WTC11 (cell line): ENCODE data around the gene VIPR2. TPM values are rescaled to one million over a fixed set of nuclear protein-coding genes. Genes with fewer than 3 reads are reported as not detected.

Source experiments
- ATAC-seq: fragments of 200-7000 bp; cut with Tn5 transposase; 2 replicates; pipeline ENCODE4 v1.10.0; 2021; ENCODE audit warnings: mild to moderate bottlenecking, moderate library complexity
- CTCF ChIA-PET: fragments of 300-600 bp; sonication (Branson Sonifier 250); formaldehyde crosslinking; loops from one replicate; lab custom pipeline; 2021; ENCODE audit warnings: antibody characterized with exemption; lab: Charles Lee
- POLR2A ChIA-PET: fragments of 350-600 bp; sonication (Branson Sonifier 250); formaldehyde crosslinking; loops from one replicate; lab custom pipeline; 2021; ENCODE audit warnings: antibody characterized with exemption; lab: Charles Lee
- DNase-seq: peaks from one replicate; pipeline ENCODE4 v3.0.0; 2021; ENCODE audit warnings: low spot score
- H3K27ac Mint-ChIP-seq: 2 replicates; pipeline ENCODE4 v1.8.0; 2021; ENCODE audit warnings: mixed read lengths
- H3K27me3 Mint-ChIP-seq: 2 replicates; pipeline ENCODE4 v1.8.0; 2021; ENCODE audit warnings: low read depth, mild to moderate bottlenecking, moderate library complexity, mixed read lengths
- H3K36me3 Mint-ChIP-seq: 2 replicates; pipeline ENCODE4 v1.8.0; 2021; ENCODE audit warnings: mixed read lengths
- H3K4me1 Mint-ChIP-seq: 2 replicates; pipeline ENCODE4 v1.8.0; 2022; ENCODE audit warnings: mixed read lengths
- H3K4me3 Mint-ChIP-seq: 2 replicates; pipeline ENCODE4 v1.8.0; 2021; ENCODE audit warnings: mild to moderate bottlenecking, moderate library complexity, mixed read lengths
- H3K9me3 Mint-ChIP-seq: 2 replicates; pipeline ENCODE4 v1.8.0; 2021; ENCODE audit warnings: mixed read lengths
- CREB1 ChIP-seq: sonication (generic); formaldehyde crosslinking; IDR thresholded peaks from 2 replicates; pipeline ENCODE4 v1.8.0; 2023; ENCODE audit warnings: mild to moderate bottlenecking, missing genetic modification reagents
- ETV6 ChIP-seq: sonication (generic); formaldehyde crosslinking; IDR thresholded peaks from 2 replicates; pipeline ENCODE4 v1.8.1; 2022; ENCODE audit warnings: mild to moderate bottlenecking, missing genetic modification reagents
- FOXK1 ChIP-seq: sonication (generic); formaldehyde crosslinking; IDR thresholded peaks from 2 replicates; pipeline ENCODE4 v1.8.0; 2022; ENCODE audit warnings: mild to moderate bottlenecking, moderate library complexity, missing genetic modification reagents
- GABPB1 ChIP-seq: sonication (generic); formaldehyde crosslinking; IDR thresholded peaks from 2 replicates; pipeline ENCODE4 v1.8.1; 2023; ENCODE audit warnings: mild to moderate bottlenecking, missing genetic modification reagents
- GRHL2 ChIP-seq: fragments of 250-450 bp; sonication (Bioruptor Pico); IDR thresholded peaks from 2 replicates; pipeline ENCODE4 v1.8.0; 2022; ENCODE audit warnings: mild to moderate bottlenecking, moderate library complexity; ENCODE audit not compliant: insufficient replicate concordance, severe bottlenecking
- IRF2 ChIP-seq: sonication (generic); formaldehyde crosslinking; IDR thresholded peaks from 2 replicates; pipeline ENCODE4 v1.8.0; 2022; ENCODE audit warnings: low read depth, missing genetic modification reagents, borderline replicate concordance
- NFATC4 ChIP-seq: fragments of 250-450 bp; sonication (Bioruptor Pico); IDR thresholded peaks from 2 replicates; pipeline ENCODE4 v1.9.0; 2021; ENCODE audit warnings: mild to moderate bottlenecking
- NR1H2 ChIP-seq: sonication (generic); formaldehyde crosslinking; IDR thresholded peaks from 2 replicates; pipeline ENCODE4 v1.9.0; 2021; ENCODE audit warnings: mild to moderate bottlenecking, moderate library complexity, missing genetic modification reagents
- PRRX2 ChIP-seq: fragments of 250-450 bp; sonication (Bioruptor Pico); IDR thresholded peaks from 2 replicates; pipeline ENCODE4 v1.8.0; 2021; ENCODE audit warnings: mild to moderate bottlenecking
- RORB ChIP-seq: fragments of 250-450 bp; sonication (Bioruptor Pico); IDR thresholded peaks from 2 replicates; pipeline ENCODE4 v1.9.0; 2021; ENCODE audit warnings: mild to moderate bottlenecking
- SMAD3 ChIP-seq: sonication (generic); formaldehyde crosslinking; IDR thresholded peaks from 2 replicates; pipeline ENCODE4 v1.8.0; 2022; ENCODE audit warnings: missing genetic modification reagents, mild to moderate bottlenecking, borderline replicate concordance
- SOX15 ChIP-seq: fragments of 250-450 bp; sonication (Bioruptor Pico); IDR thresholded peaks from 2 replicates; pipeline ENCODE4 v1.9.0; 2021; ENCODE audit warnings: mild to moderate bottlenecking
- TCF7 ChIP-seq: sonication (generic); formaldehyde crosslinking; IDR thresholded peaks from 2 replicates; pipeline ENCODE4 v1.8.0; 2022; ENCODE audit warnings: mild to moderate bottlenecking, low read depth, missing genetic modification reagents, moderate library complexity
- TEAD1 ChIP-seq: sonication (generic); formaldehyde crosslinking; IDR thresholded peaks from 2 replicates; pipeline ENCODE4 v1.8.0; 2022; ENCODE audit warnings: mild to moderate bottlenecking, missing genetic modification reagents
- ZNF219 ChIP-seq: sonication (generic); formaldehyde crosslinking; IDR thresholded peaks from 2 replicates; pipeline ENCODE4 v1.8.0; 2023; ENCODE audit warnings: missing genetic modification reagents, mild to moderate bottlenecking, borderline replicate concordance
- ZNF317 ChIP-seq: sonication (generic); formaldehyde crosslinking; IDR thresholded peaks from 2 replicates; pipeline ENCODE4 v1.8.1; 2023; ENCODE audit warnings: low read depth, mild to moderate bottlenecking, moderate library complexity, missing genetic modification reagents, borderline replicate concordance
- total RNA-seq: library from RNA; stranded (reverse); gene quantifications from 3 replicates; pipeline ENCODE4 v1.2.3, GENCODE V29; 2021
- TF ChIP-seq, protein P1 (sequence below): fragments of 250-450 bp; sonication (Bioruptor Pico); IDR thresholded peaks from 2 replicates; pipeline ENCODE4 v1.9.0; 2021; ENCODE audit warnings: mild to moderate bottlenecking, borderline replicate concordance
- TF ChIP-seq, protein P2 (sequence below): sonication (generic); formaldehyde crosslinking; IDR thresholded peaks from 2 replicates; pipeline ENCODE4 v1.8.1; 2022; ENCODE audit warnings: low read depth, mild to moderate bottlenecking, moderate library complexity, missing genetic modification reagents, borderline replicate concordance
- TF ChIP-seq, protein P3 (sequence below): fragments of 250-450 bp; sonication (Bioruptor Pico); IDR thresholded peaks from 2 replicates; pipeline ENCODE4 v1.8.0; 2021; ENCODE audit warnings: mild to moderate bottlenecking
- TF ChIP-seq, protein P4 (sequence below): sonication (generic); formaldehyde crosslinking; IDR thresholded peaks from 2 replicates; pipeline ENCODE4 v1.8.1; 2023; ENCODE audit warnings: mild to moderate bottlenecking, missing genetic modification reagents, moderate library complexity
- TF ChIP-seq, protein P5 (sequence below): sonication (generic); formaldehyde crosslinking; IDR thresholded peaks from 2 replicates; pipeline ENCODE4 v1.8.0; 2022; ENCODE audit warnings: missing genetic modification reagents

Gene VIPR2
- total RNA-seq, 1 experiment from 2014 or later, result 7.5 TPM

DNA sequence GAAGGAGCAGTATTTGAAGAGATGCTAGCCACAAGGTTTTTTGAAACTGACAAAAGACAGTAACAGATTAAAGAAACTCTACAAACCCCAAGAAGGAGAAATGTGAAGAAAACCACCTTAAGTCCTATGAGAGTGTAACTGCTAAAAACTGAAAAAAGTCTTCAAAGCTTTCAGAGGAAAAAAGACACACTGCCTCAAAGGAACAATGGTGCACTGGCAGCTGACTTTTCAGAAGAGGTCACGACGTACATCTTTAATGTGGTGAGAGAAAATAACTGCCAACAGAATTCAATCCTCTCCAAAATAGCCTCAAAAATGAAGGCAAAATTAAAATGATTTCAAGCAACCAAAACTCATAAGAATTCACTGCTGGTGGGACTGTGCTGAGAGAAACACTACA is 94.0 kb downstream of the VIPR2 start (continued):
- TF ChIP-seq, protein P1, sequence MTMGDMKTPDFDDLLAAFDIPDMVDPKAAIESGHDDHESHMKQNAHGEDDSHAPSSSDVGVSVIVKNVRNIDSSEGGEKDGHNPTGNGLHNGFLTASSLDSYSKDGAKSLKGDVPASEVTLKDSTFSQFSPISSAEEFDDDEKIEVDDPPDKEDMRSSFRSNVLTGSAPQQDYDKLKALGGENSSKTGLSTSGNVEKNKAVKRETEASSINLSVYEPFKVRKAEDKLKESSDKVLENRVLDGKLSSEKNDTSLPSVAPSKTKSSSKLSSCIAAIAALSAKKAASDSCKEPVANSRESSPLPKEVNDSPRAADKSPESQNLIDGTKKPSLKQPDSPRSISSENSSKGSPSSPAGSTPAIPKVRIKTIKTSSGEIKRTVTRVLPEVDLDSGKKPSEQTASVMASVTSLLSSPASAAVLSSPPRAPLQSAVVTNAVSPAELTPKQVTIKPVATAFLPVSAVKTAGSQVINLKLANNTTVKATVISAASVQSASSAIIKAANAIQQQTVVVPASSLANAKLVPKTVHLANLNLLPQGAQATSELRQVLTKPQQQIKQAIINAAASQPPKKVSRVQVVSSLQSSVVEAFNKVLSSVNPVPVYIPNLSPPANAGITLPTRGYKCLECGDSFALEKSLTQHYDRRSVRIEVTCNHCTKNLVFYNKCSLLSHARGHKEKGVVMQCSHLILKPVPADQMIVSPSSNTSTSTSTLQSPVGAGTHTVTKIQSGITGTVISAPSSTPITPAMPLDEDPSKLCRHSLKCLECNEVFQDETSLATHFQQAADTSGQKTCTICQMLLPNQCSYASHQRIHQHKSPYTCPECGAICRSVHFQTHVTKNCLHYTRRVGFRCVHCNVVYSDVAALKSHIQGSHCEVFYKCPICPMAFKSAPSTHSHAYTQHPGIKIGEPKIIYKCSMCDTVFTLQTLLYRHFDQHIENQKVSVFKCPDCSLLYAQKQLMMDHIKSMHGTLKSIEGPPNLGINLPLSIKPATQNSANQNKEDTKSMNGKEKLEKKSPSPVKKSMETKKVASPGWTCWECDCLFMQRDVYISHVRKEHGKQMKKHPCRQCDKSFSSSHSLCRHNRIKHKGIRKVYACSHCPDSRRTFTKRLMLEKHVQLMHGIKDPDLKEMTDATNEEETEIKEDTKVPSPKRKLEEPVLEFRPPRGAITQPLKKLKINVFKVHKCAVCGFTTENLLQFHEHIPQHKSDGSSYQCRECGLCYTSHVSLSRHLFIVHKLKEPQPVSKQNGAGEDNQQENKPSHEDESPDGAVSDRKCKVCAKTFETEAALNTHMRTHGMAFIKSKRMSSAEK (CRISPR knock-in tag), result no peak
- TF ChIP-seq, protein P2, sequence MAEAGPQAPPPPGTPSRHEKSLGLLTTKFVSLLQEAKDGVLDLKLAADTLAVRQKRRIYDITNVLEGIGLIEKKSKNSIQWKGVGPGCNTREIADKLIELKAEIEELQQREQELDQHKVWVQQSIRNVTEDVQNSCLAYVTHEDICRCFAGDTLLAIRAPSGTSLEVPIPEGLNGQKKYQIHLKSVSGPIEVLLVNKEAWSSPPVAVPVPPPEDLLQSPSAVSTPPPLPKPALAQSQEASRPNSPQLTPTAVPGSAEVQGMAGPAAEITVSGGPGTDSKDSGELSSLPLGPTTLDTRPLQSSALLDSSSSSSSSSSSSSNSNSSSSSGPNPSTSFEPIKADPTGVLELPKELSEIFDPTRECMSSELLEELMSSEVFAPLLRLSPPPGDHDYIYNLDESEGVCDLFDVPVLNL (CRISPR knock-in tag), result no peak

DNA sequence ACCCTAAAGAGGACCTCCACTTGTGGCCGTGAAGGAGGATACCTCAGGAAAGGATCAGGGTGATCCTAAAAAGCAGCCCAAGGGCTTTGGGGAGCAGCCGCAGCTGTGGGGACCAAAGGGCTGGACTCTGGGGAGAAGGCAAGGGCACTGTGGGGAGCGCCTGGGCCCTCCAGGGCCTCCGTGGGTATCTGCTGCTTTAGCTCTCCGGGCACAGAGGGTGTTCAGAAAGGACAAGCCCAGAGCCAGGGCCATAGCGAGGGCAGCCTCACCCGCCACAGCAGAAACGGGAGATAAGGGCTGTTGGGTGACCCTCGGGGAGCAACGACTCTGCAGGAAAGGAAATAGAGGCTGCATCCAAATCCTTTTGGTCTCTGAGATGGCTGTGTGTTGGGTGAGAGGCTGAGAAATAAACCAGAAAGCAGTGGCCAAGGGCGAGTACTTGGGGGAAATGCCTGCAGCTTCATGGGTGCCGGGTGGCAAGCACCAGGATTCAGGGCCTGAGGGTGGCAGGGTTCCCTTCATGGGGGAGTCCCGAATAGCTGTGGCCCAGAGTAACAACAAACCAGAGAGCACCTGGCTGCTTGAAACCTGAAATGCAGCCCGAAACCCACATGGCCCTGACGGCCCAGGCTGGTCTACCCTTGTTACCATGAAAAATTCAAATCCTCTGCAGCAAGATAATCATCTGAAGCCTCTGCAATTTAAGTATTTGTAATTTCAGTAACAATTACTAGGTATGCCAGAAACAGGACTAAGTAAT is 95.2 kb downstream of the VIPR2 start:
- ChIA-PET POLR2A (no interaction called here), CTCF (interaction anchor here (1.3 kb wide), 1 partner anchor 19 kb away, joined by 5 read pairs; no protein-coding TSS in a partner anchor)
- TF ChIP-seq CREB1 (no peak), IRF2 (CRISPR knock-in tag) (no peak), TCF7 (no peak), ETV6 (CRISPR knock-in tag) (no peak), GRHL2 (CRISPR knock-in tag) (no peak), SMAD3 (CRISPR knock-in tag) (no peak), PRRX2 (CRISPR knock-in tag) (no peak), SOX15 (no peak), FOXK1 (CRISPR knock-in tag) (no peak), GABPB1 (no peak), NR1H2 (no peak), ZNF317 (CRISPR knock-in tag) (no peak), TEAD1 (CRISPR knock-in tag) (no peak), RORB (no peak), ZNF219 (no peak), NFATC4 (CRISPR knock-in tag) (no peak)
- TF ChIP-seq, protein P2 (CRISPR knock-in tag), result no peak
- TF ChIP-seq, protein P3, sequence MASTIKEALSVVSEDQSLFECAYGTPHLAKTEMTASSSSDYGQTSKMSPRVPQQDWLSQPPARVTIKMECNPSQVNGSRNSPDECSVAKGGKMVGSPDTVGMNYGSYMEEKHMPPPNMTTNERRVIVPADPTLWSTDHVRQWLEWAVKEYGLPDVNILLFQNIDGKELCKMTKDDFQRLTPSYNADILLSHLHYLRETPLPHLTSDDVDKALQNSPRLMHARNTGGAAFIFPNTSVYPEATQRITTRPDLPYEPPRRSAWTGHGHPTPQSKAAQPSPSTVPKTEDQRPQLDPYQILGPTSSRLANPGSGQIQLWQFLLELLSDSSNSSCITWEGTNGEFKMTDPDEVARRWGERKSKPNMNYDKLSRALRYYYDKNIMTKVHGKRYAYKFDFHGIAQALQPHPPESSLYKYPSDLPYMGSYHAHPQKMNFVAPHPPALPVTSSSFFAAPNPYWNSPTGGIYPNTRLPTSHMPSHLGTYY (CRISPR knock-in tag), result no peak
- TF ChIP-seq, protein P4, sequence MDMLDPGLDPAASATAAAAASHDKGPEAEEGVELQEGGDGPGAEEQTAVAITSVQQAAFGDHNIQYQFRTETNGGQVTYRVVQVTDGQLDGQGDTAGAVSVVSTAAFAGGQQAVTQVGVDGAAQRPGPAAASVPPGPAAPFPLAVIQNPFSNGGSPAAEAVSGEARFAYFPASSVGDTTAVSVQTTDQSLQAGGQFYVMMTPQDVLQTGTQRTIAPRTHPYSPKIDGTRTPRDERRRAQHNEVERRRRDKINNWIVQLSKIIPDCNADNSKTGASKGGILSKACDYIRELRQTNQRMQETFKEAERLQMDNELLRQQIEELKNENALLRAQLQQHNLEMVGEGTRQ (CRISPR knock-in tag), result no peak
- TF ChIP-seq, protein P5, sequence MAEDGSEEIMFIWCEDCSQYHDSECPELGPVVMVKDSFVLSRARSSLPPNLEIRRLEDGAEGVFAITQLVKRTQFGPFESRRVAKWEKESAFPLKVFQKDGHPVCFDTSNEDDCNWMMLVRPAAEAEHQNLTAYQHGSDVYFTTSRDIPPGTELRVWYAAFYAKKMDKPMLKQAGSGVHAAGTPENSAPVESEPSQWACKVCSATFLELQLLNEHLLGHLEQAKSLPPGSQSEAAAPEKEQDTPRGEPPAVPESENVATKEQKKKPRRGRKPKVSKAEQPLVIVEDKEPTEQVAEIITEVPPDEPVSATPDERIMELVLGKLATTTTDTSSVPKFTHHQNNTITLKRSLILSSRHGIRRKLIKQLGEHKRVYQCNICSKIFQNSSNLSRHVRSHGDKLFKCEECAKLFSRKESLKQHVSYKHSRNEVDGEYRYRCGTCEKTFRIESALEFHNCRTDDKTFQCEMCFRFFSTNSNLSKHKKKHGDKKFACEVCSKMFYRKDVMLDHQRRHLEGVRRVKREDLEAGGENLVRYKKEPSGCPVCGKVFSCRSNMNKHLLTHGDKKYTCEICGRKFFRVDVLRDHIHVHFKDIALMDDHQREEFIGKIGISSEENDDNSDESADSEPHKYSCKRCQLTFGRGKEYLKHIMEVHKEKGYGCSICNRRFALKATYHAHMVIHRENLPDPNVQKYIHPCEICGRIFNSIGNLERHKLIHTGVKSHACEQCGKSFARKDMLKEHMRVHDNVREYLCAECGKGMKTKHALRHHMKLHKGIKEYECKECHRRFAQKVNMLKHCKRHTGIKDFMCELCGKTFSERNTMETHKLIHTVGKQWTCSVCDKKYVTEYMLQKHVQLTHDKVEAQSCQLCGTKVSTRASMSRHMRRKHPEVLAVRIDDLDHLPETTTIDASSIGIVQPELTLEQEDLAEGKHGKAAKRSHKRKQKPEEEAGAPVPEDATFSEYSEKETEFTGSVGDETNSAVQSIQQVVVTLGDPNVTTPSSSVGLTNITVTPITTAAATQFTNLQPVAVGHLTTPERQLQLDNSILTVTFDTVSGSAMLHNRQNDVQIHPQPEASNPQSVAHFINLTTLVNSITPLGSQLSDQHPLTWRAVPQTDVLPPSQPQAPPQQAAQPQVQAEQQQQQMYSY (CRISPR knock-in tag), result no peak
- no peak overlapping the region for H3K27ac Mint-ChIP-seq
- no peaks in the 10 kb centered on the region for H3K27me3 Mint-ChIP-seq
- DNase-seq, result no peak
- peaks cover 14% of the 10 kb centered on the region for H3K4me1 Mint-ChIP-seq
- peaks cover 12% of the 10 kb centered on the region for H3K9me3 Mint-ChIP-seq
- H3K36me3 Mint-ChIP-seq, result peaks cover under 1% of the 10 kb centered on the region; the same call in 1 of the 2 replicates
- no peak for ATAC-seq
- no peak overlapping the region for H3K4me3 Mint-ChIP-seq
